HTR-8/SVneo (cell line): Measurements from ENCODE around the gene PTMA.

Experiments
- DNase-seq: peaks from one replicate; pipeline ENCODE4 v3.0.0; 2011; ENCODE audit warnings: low spot score, mixed read lengths; ENCODE audit not compliant: insufficient read length
- FAIRE-seq: peaks from 2 replicates; lab custom pipeline; 2011; peaks lifted over from hg19 to GRCh38; lab: Jason Lieb, UNC

PTMA gene

GRCh38 chr2:231674587-231675338, 33.6 kb upstream of the PTMA start:
- peak; percentile 65 for DNase-seq
- FAIRE-seq, result no peak

GRCh38 chr2:231676243-231676642, 32.1 kb upstream of the PTMA start:
- no peak for DNase-seq
- FAIRE-seq, result no peak

DNA sequence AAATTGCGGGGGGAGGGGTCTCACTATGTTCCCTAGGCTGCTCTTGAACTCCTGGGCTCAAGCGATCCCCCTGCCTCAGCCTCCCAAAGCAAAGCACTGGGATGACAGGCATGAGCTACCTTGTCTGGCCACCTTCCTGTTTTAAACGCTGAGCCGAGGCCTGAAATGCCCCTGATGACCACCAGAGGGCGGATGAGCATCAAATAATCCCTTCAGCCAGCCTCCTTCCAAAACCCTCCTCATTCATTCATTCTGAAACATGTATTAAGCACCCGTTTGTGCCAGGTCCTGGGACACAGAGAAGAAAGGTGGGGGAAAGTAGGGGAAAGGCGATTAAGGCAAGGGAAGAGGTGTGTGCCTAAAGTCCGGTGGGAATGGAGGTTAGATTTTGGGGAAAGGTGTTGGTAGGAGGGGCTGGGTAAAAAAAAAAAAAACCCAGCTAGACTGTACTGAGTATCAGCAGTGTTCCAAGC, 30.7 kb upstream of the PTMA start:
- DNase-seq (peak; percentile 64), FAIRE-seq (peak; percentile 66)

- FAIRE-seq (no peak), DNase-seq (no peak)
Measured at GRCh38 chr2:231679908-231680284, 28.4 kb upstream of the PTMA start.

DNA sequence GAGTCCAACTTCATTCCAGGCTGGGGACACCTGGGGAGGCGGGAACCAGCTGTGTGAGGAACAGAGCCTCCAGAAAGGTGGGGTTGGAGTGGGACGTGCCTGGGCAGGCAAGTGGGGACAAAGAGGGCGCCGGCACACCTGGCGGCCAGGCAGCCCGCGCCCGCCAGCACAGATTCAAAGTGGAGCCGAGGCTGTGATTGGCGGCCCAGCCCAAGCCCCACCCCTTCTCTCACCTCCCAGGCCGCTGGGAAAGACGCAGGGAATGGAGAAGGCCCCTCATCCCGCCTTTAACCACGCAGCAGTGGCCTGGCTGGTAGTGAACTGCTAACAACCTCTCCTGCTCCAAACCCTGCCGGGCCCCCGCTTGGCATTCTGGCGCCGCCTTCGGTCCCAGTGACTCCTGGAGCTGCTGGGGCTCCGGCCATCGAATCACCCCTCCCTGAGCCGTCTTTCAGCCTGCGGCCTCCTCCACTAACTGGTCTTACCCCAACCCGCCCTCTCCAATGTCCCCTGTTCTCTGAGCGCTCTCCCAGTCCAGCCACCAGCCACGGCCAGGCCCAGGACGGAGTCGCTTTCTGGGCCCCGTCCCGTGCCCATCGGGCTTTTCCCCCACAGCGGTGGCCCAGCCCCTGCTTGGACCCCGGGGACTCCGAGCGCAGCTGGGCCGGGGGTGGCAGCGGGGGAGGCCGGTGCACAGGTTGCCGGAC, 27.9 kb upstream of the PTMA start:
- no peak for DNase-seq

DNA sequence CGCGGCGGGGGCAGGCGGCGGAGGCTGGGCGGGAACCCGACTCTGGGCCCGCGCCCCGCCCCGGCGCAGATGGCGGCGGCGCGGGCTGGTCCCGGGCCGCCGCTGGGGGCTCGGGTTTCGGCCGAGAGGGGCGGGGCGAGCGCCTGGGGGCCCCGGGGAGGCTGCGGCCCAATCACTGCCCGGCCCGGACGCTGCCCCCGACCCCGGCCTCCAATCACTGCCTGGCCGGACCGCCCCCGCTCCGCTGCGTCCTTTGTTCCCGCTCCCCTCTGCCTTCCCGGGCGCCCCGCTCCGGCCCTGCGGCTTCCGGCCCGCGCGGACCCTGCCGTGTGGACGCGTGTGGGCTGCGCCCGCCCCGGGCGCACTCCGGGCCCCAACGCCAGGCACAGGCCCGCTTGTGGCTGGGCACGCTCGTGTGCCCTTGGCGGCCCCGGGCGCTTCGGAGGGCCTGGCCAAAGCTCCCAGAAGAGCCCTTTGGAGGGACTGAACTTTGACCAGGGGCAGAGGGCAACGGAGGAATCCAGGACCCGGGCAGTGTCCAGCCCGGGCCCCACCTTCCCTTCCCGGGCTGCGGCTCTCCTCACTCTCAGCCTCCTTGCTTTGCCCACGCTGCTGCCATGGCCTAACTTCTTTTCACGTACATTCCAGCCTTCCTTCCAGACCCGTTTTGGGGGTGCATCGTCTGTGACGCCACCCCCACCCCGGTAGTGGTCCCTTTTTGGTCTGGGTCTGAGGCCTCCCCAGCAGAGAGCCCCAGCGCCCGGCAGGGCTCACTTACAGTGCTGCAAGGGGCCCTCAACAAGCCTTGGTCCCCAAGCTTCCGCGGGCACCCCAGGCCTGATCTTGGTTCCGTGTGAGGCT, 27.1 kb upstream of the PTMA start:
- peak; percentile 87 for FAIRE-seq
- DNase-seq, result peak; percentile 89

More for the DNA sequence above, 27.9 kb upstream of the PTMA start:
- FAIRE-seq, result no peak

DNA sequence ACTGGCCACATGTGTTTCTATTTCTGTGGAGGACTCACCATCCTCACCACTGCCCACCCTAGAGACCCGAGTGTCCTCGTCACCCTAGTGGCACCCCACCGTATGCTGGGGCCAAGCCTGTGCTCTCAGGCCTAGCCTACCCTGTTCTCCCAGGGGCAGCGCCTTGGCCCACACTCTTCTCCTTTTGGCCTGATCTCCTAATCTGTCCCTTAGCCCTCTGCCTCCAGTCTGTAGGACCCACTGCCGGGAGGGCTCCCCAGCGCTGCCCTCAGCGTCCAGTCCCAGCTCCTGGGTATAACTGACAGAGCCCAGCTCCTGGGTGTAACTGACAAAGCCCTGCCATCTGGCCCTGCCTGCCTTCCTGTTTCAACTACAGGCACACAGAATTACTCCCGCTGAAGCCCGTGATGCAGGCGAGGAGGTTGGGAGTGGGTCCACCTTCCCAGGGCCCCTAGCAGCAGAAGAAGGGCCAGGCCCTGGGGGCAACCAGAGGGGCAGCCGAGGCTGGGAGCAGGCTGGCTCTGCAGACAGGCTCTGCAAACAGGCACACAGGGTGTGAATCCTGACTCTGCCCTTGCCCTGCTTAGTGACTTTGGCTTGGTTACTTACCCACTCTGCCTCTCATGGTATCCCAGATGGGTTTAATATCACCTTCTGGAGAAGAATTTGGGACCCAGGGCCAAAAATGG, 25.6 kb upstream of the PTMA start:
- no peak for DNase-seq
- FAIRE-seq, result no peak

- no peak for FAIRE-seq
- DNase-seq, result no peak
Measured at GRCh38 chr2:231683292-231684235, 24.8 kb upstream of the PTMA start.

GRCh38 chr2:231684314-231685223, 23.8 kb upstream of the PTMA start:
- no peak for DNase-seq
- FAIRE-seq, result no peak

GRCh38 chr2:231685349-231686191, 22.8 kb upstream of the PTMA start:
- DNase-seq, result no peak
- FAIRE-seq, result no peak

DNA sequence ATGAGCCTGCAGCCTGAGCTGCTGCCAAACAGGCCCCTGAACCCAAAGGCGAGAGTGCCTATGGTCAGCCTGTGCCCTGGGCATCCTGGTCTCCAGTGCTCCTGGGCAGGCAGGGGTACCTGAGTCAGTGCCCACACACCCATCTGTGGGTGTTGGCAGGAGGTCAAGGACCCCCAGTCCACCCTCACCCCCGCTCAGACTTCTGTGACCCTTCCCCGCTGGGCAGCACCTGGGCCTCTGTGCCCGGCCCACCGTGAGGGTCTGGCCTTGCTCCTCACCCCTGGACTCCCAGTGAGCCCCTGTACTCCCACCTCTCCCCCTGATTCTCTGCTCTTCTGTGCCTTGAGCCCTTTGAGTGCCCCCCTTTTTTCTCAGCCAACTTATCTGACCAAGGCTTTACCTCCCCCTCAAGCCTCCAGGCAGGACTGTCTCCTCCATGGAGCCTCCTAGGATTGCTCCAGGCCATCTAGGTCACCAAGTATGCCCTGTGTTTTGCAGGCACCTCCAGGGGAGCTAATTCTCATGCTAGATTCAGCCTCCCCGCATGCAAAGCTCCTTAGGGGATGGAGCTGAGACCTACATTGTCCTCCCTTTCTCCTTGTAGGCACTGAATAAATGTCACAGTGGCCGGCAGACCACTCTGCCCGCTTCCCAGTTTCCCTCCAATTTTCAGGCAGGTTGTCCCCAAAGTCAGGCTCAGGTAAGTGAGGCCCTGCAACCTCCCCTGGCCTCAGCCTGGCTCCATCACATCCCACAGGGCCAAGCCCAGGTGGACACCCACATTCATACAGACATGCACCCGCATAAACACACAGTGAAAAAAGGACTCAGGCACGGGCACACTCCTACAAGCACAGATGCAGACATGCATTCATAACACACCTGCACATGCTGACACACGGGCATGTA, 21.9 kb upstream of the PTMA start:
- FAIRE-seq, result no peak
- no peak for DNase-seq

GRCh38 chr2:231687133-231687852, 21.0 kb upstream of the PTMA start:
- no peak for FAIRE-seq

DNA sequence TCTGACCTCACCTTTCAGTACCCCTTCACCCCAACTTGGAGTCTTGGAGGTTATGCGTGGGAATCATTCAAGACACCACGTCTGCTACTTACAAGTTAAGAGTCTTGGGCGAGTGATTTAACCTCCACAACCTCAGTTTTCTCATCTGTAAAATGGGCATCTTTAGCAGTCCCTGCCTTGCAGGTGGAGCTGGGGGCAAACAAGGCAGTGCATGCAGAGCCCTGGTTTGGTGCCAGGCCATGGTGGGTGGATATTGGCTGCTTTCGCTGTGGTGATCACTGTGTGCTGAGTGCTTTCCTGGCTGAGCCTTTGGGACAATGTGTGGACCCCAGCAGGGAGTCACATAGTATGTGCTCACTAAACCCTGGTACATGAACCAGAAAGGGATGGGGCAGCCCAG, 20.4 kb upstream of the PTMA start:
- FAIRE-seq (no peak), DNase-seq (no peak)

More at GRCh38 chr2:231687133-231687852, 21.0 kb upstream of the PTMA start:
- DNase-seq, result peak; percentile 62

GRCh38 chr2:231688719-231689118, 19.6 kb upstream of the PTMA start:
- DNase-seq (no peak), FAIRE-seq (no peak)

DNA sequence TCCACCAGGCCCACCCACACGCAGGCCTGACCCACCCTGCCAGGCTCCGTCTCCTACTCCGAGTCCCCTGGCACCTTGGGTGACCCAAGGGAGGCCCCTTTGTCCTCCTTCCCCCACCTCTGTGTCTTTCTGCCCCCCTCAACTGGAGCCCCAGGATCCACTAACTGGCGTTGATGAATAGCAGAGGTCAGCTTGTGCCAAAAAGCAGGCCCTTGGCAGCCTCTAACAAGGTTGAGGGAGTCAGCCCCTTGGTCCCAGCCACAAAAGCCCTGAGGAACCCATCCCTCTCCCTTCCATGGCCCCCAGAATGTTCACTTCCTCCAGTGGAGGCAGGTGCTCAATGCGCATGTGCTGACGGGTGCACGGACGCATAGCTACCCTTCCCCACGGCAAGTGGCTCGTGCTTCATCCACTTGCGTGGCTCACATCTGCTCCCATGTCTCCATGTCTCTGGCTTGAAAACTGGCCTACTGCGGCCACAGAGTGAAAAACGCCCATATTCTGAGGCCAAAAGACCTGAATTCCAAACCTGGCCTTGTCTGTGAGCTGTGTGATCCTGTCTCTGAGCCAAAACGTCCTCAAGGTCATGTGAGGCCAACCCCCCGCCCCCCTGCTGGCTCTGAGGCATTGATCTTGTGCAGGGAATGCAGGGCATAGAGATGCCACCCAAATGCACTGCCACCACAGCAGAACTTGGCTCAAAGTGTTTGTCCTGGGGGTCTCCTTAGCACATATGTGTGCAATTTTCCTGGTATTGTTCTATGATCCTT, 19.0 kb upstream of the PTMA start:
- no peak for DNase-seq
- no peak for FAIRE-seq
